H9 (cell line): ENCODE data around the gene NOL9. TPM values are rescaled to one million over a fixed set of nuclear protein-coding genes. Genes with fewer than 3 reads are reported as not detected.

Source experiments
- DNase-seq: peaks from one replicate; pipeline ENCODE4 v3.0.0-alpha.2; 2017
- H2AFZ ChIP-seq: one replicate; pipeline ENCODE4 v1.6.1; 2013; ENCODE audit warnings: mild to moderate bottlenecking, low read length, control low read depth, moderate library complexity
- H2AK5ac ChIP-seq: 2 replicates; pipeline ENCODE4 v1.6.1; 2013; ENCODE audit warnings: low read length, control low read depth, mixed read lengths; ENCODE audit not compliant: insufficient read length
- H2BK120ac ChIP-seq: one replicate; pipeline ENCODE4 v1.6.1; 2013; ENCODE audit warnings: low read depth, mild to moderate bottlenecking, low read length, control low read depth, inconsistent platforms; ENCODE audit not compliant: poor library complexity, severe bottlenecking
- H2BK12ac ChIP-seq: 2 replicates; pipeline ENCODE4 v1.6.1; 2013; ENCODE audit warnings: low read length, control low read depth, mixed read lengths, low read depth; ENCODE audit not compliant: insufficient read length
- H2BK15ac ChIP-seq: 2 replicates; pipeline ENCODE4 v1.6.1; 2013; ENCODE audit warnings: low read depth, low read length, control low read depth
- H2BK20ac ChIP-seq: one replicate; pipeline ENCODE4 v1.6.1; 2013; ENCODE audit warnings: low read depth, mild to moderate bottlenecking, low read length, control low read depth, inconsistent platforms; ENCODE audit not compliant: poor library complexity, severe bottlenecking
- H2BK5ac ChIP-seq: 2 replicates; pipeline ENCODE4 v1.6.1; 2013; ENCODE audit warnings: low read length, control low read depth, mixed read lengths; ENCODE audit not compliant: insufficient read length
- H3K14ac ChIP-seq: 2 replicates; pipeline ENCODE4 v1.6.1; 2013; ENCODE audit warnings: low read length, control low read depth; ENCODE audit not compliant: insufficient read depth
- H3K18ac ChIP-seq: 2 replicates; pipeline ENCODE4 v1.6.1; 2013; ENCODE audit warnings: low read depth, mild to moderate bottlenecking, mixed read lengths, low read length, control low read depth; ENCODE audit not compliant: insufficient read length
- H3K23ac ChIP-seq: 2 replicates; pipeline ENCODE4 v1.6.1; 2013; ENCODE audit warnings: low read length, control low read depth, mixed read lengths, low read depth; ENCODE audit not compliant: insufficient read length
- H3K23me2 ChIP-seq: 2 replicates; pipeline ENCODE4 v1.6.1; 2013; ENCODE audit warnings: low read depth, mild to moderate bottlenecking, mixed read lengths, low read length, control low read depth; ENCODE audit not compliant: insufficient read length, poor library complexity, severe bottlenecking
- H3K27ac ChIP-seq: 2 replicates; pipeline ENCODE4 v1.5.1; 2013; ENCODE audit warnings: low read length, control low read depth, mixed read lengths, low read depth; ENCODE audit not compliant: insufficient read length
- H3K27me3 ChIP-seq: 2 replicates; pipeline ENCODE4 v1.6.1; 2013; ENCODE audit warnings: low read length, control low read depth, inconsistent platforms; ENCODE audit not compliant: insufficient read depth
- H3K4ac ChIP-seq: 2 replicates; pipeline ENCODE4 v1.6.1; 2013; ENCODE audit warnings: low read depth, mild to moderate bottlenecking, control low read depth, inconsistent platforms, low read length, moderate library complexity
- H3K4me1 ChIP-seq: 2 replicates; pipeline ENCODE4 v1.6.1; 2013; ENCODE audit warnings: low read length, control low read depth, inconsistent platforms; ENCODE audit not compliant: insufficient read depth
- H3K4me2 ChIP-seq: 2 replicates; pipeline ENCODE4 v1.6.1; 2013; ENCODE audit warnings: low read length, control low read depth, mixed read lengths; ENCODE audit not compliant: insufficient read length, insufficient read depth
- H3K56ac ChIP-seq: 2 replicates; pipeline ENCODE4 v1.6.1; 2013; ENCODE audit warnings: low read depth, mild to moderate bottlenecking, mixed read lengths, low read length, control low read depth; ENCODE audit not compliant: insufficient read length
- H3K79me1 ChIP-seq: 2 replicates; pipeline ENCODE4 v1.6.1; 2013; ENCODE audit warnings: low read depth, mild to moderate bottlenecking, moderate library complexity, low read length, control low read depth, inconsistent platforms; ENCODE audit not compliant: insufficient read depth, poor library complexity, severe bottlenecking
- H3K79me2 ChIP-seq: 2 replicates; pipeline ENCODE4 v1.6.1; 2013; ENCODE audit warnings: low read length, control low read depth, inconsistent platforms; ENCODE audit not compliant: insufficient read depth
- H3K9ac ChIP-seq: 2 replicates; pipeline ENCODE4 v1.6.1; 2013; ENCODE audit warnings: low read length, control low read depth, mixed read lengths; ENCODE audit not compliant: insufficient read length; ENCODE audit errors: extremely low read depth
- H3K9me3 ChIP-seq: one replicate; pipeline ENCODE4 v1.6.1; 2013; ENCODE audit warnings: low read depth, low read length, inconsistent platforms; ENCODE audit not compliant: control insufficient read depth
- H3T11ph ChIP-seq: one replicate; pipeline ENCODE4 v1.6.1; 2013; ENCODE audit warnings: mild to moderate bottlenecking, low read length, control low read depth, inconsistent platforms
- H4K20me1 ChIP-seq: one replicate; pipeline ENCODE4 v1.6.1; 2013; ENCODE audit not compliant: control insufficient read depth, insufficient read length, insufficient read depth
- H4K5ac ChIP-seq: 2 replicates; pipeline ENCODE4 v1.6.1; 2013; ENCODE audit warnings: low read depth, mild to moderate bottlenecking, mixed read lengths, low read length, control low read depth; ENCODE audit not compliant: insufficient read length
- H4K8ac ChIP-seq: replicated peaks from 2 replicates; pipeline ENCODE4 v1.6.1; 2013; ENCODE audit warnings: low read length, control low read depth, mixed read lengths, low read depth; ENCODE audit not compliant: insufficient read length
- H4K91ac ChIP-seq: 2 replicates; pipeline ENCODE4 v1.6.1; 2013; ENCODE audit warnings: low read depth, mild to moderate bottlenecking, moderate library complexity, mixed read lengths, low read length, control low read depth; ENCODE audit not compliant: insufficient read length
- H3K27ac Mint-ChIP-seq, 3 experiments: 2 replicates in 2 of 3; 3 replicates in 1 of 3; pipeline ENCODE4 v1.8.0; 2020 to 2021; ENCODE audit warnings: mixed read lengths in 3 of 3, mild to moderate bottlenecking in 1 of 3, moderate library complexity in 1 of 3
- H3K27me3 Mint-ChIP-seq: 2 replicates; pipeline ENCODE4 v1.8.0; 2021; ENCODE audit warnings: low read depth, mild to moderate bottlenecking, moderate library complexity, mixed read lengths
- H3K36me3 Mint-ChIP-seq, 3 experiments: 2 replicates in 2 of 3; 3 replicates in 1 of 3; pipeline ENCODE4 v1.8.0; 2020 to 2021; ENCODE audit warnings: low read depth in 3 of 3, mixed read lengths in 3 of 3; ENCODE audit not compliant: insufficient read depth in 1 of 3
- H3K4me1 Mint-ChIP-seq, 2 experiments: 2 replicates each; pipeline ENCODE4 v1.8.0; 2020; ENCODE audit warnings: mixed read lengths in 2 of 2
- H3K4me3 Mint-ChIP-seq, 2 experiments: 2 replicates in 1 of 2; 3 replicates in 1 of 2; pipeline ENCODE4 v1.8.0; 2020 to 2021; ENCODE audit warnings: mild to moderate bottlenecking in 2 of 2, mixed read lengths in 2 of 2, moderate library complexity in 1 of 2
- H3K9me3 Mint-ChIP-seq, 2 experiments: 2 replicates in 1 of 2; 3 replicates in 1 of 2; pipeline ENCODE4 v1.8.0; 2020; ENCODE audit warnings: mild to moderate bottlenecking in 2 of 2, mixed read lengths in 2 of 2, moderate library complexity in 1 of 2
- CTCF ChIP-seq: fragments of 200-600 bp; sonication (generic); conservative IDR thresholded peaks from 3 replicates; pipeline ENCODE4 v1.8.0; 2021; ENCODE audit warnings: antibody characterized with exemption, mild to moderate bottlenecking
- WGBS: extraction: QIAGEN DNeasy Blood & Tissue Kit; methylation state at CpG from one replicate; pipeline ENCODE4 v1.1.7; 2013; ENCODE audit warnings: missing lambda C conversion rate, low lambda C conversion rate, mixed read lengths; ENCODE audit not compliant: insufficient read length; ENCODE audit errors: extremely low coverage; 5-methylcytosine and 5-hydroxymethylcytosine counted together
- total RNA-seq: library from RNA; stranded (reverse); gene quantifications from 2 replicates; pipeline ENCODE4 v1.2.1, GENCODE V29; 2021

The NOL9 gene
- total RNA-seq, 1 experiment from 2014 or later = 50.4 TPM

- H2AFZ ChIP-seq = no peak overlapping the region
- H3K23ac ChIP-seq = no peak overlapping the region
- H4K20me1 ChIP-seq = no peaks in the 10 kb centered on the region
- no peak overlapping the region for H4K8ac ChIP-seq
- H3K79me1 ChIP-seq = peaks cover 4% of the 10 kb centered on the region
- no peak overlapping the region for H3K4me2 ChIP-seq
- no peaks in the 10 kb centered on the region for H3K27me3 Mint-ChIP-seq
- H3K27me3 ChIP-seq = no peaks in the 10 kb centered on the region
- no peak overlapping the region; the same call in 1 of the 2 replicates for H3K14ac ChIP-seq
- H3K9ac ChIP-seq = no peak overlapping the region
- peaks cover under 1 to 3% of the 10 kb centered on the region in 2 experiments for H3K4me1 Mint-ChIP-seq
- no peak overlapping the region for H3K4me3 Mint-ChIP-seq
- no peak overlapping the region for H3K27ac Mint-ChIP-seq
- H3K4me1 ChIP-seq = no peaks in the 10 kb centered on the region
- H3K56ac ChIP-seq = no peak overlapping the region
- WGBS = no CpG with 5 or more reads among the region's 7 CpGs
- H3K18ac ChIP-seq = no peak overlapping the region
- peaks cover 9 to 44% (median 30%) of the 10 kb centered on the region in 3 experiments; a peak in 6 of 7 replicates for H3K36me3 Mint-ChIP-seq
- no peak overlapping the region for H3K27ac ChIP-seq
- no peak overlapping the region for H4K5ac ChIP-seq
- H3T11ph ChIP-seq = no peak overlapping the region
- no peaks in the 10 kb centered on the region for H3K79me2 ChIP-seq
- no peak overlapping the region for H4K91ac ChIP-seq
- no peak overlapping the region for H3K4ac ChIP-seq
- H2BK12ac ChIP-seq = no peak overlapping the region
- no peak overlapping the region for H2AK5ac ChIP-seq
- no peak overlapping the region for H2BK5ac ChIP-seq
- no peak overlapping the region for H2BK15ac ChIP-seq
- H3K9me3 ChIP-seq = no peaks in the 10 kb centered on the region
- H3K9me3 Mint-ChIP-seq = no peaks in the 10 kb centered on the region
- no peaks in the 10 kb centered on the region for H3K23me2 ChIP-seq
- no peak overlapping the region for H2BK20ac ChIP-seq
- no peak overlapping the region for H2BK120ac ChIP-seq
- no peak for DNase-seq
- no peak for TF ChIP-seq CTCF
Measured at GRCh38 chr1:6585841-6586240, 31.5 kb upstream of the NOL9 start.
